Sigmoid colon (tissue), 7 donors: ENCODE measurements around the gene TRNT1. TPM values are rescaled to one million over a fixed set of nuclear protein-coding genes. Genes with fewer than 3 reads are reported as not detected.

Experiments
- DNase-seq: peaks from one replicate; pipeline ENCODE4 v3.0.0-alpha.2; 2019
- H3K27ac ChIP-seq, 4 donors: fragments of 200-600 bp; sonication (generic); one replicate each; pipeline ENCODE4 v1.5.1; 2016 to 2019; ENCODE audit warnings: mild to moderate bottlenecking in 1 of 4
- H3K27me3 ChIP-seq, 3 donors: fragments of 200-600 bp; sonication (generic); one replicate each; pipeline ENCODE4 v1.5.1; 2019; ENCODE audit warnings: mild to moderate bottlenecking in 1 of 3
- H3K36me3 ChIP-seq, 4 donors: fragments of 200-600 bp; sonication (generic); one replicate each; pipeline ENCODE4 v1.5.1; 2016 to 2019
- H3K4me1 ChIP-seq, 4 donors: fragments of 200-600 bp; sonication (generic); one replicate each; pipeline ENCODE4 v1.5.1; 2017 to 2019
- H3K4me3 ChIP-seq, 4 donors: fragments of 200-600 bp; sonication (generic); one replicate each; pipeline ENCODE4 v1.5.1; 2017 to 2019; ENCODE audit warnings: mild to moderate bottlenecking in 2 of 4, moderate library complexity in 1 of 4
- H3K9me3 ChIP-seq, 4 donors: fragments of 200-600 bp in 3 of 4; sonication (generic) in 3 of 4; one replicate each; pipeline versions ENCODE4 v1.5.1 to v1.6.1; 2013 to 2019
- CTCF ChIP-seq, 4 experiments: fragments of 450-650 bp in 3 of 4; fragments of 200-600 bp in 1 of 4; IDR thresholded peaks; one replicate each; pipeline ENCODE4 v1.5.1; 2016 to 2019; ENCODE audit warnings: antibody characterized with exemption in 4 of 4, mild to moderate bottlenecking in 3 of 4, moderate library complexity in 2 of 4
- EP300 ChIP-seq, 4 donors: sonication (generic); formaldehyde crosslinking; IDR thresholded peaks; one replicate each; pipeline ENCODE4 v1.6.1; 2017; ENCODE audit warnings: antibody characterized with exemption in 4 of 4
- POLR2A ChIP-seq, 2 donors: fragments of 450-650 bp; IDR thresholded peaks; one replicate each; pipeline ENCODE4 v1.6.1; 2016; ENCODE audit warnings: antibody characterized with exemption in 2 of 2, mild to moderate bottlenecking in 2 of 2, moderate library complexity in 2 of 2
- POLR2AphosphoS5 ChIP-seq, 4 donors: sonication (generic); formaldehyde crosslinking; IDR thresholded peaks; one replicate each; pipeline ENCODE4 v1.6.1; 2017; ENCODE audit warnings: antibody characterized with exemption in 4 of 4
- WGBS, 2 donors: extraction: QIAGEN DNeasy Blood & Tissue Kit; methylation state at CpG; one replicate each; pipeline ENCODE4 v1.1.7; 2013; 5-methylcytosine and 5-hydroxymethylcytosine counted together
- intact Hi-C: fragments of 100-400 bp; cut with DNase I; formaldehyde crosslinking; loops from one replicate; pipeline ENCODE4 v1.15.1; 2023
- polyA plus RNA-seq, 3 donors: library from polyadenylated mRNA; stranded (reverse); fragments of 200-250 nt; gene quantifications; one replicate each; pipeline ENCODE4 v1.2.3, GENCODE V29; 2013
- total RNA-seq, 4 donors: library from RNA; depleted of rRNA; stranded (reverse); fragments of >200 nt; gene quantifications; one replicate each; pipeline ENCODE4 v1.1.0, GENCODE V29; 2016
- donor health status: healthy with polysubstance abuse.
- donor health status: Bipolar disorder and iron deficiency.
- donor health status: healthy.

Gene TRNT1
- total and polyA plus RNA-seq, 7 donors: 7.8 to 17.7 (median 14.9) TPM

GRCh38 chr3:3084890-3085289 lies 41.9 kb upstream of the TRNT1 start:
- 86 to 95% methylated on average over 3 of the region's 3 CpGs for WGBS, 2 donors
- no peak overlapping the region for H3K27ac ChIP-seq
- intact Hi-C loops: no loop called here
- H3K36me3 ChIP-seq: no peaks in the 10 kb centered on the region
- H3K4me3 ChIP-seq: no peak overlapping the region
- H3K27me3 ChIP-seq: no peaks in the 10 kb centered on the region
- DNase-seq: no peak
- no peaks in the 10 kb centered on the region for H3K9me3 ChIP-seq
- TF ChIP-seq POLR2A (IDR thresholded peaks at IDR 0.05): no peak
- no peak for TF ChIP-seq EP300 (IDR thresholded peaks at IDR 0.05)
- no peak for TF ChIP-seq POLR2AphosphoS5 (IDR thresholded peaks at IDR 0.05)
- no peak for TF ChIP-seq CTCF (IDR thresholded peaks at IDR 0.05)
- H3K4me1 ChIP-seq: no peaks in the 10 kb centered on the region

GRCh38 chr3:3085782-3086181 lies 41.0 kb upstream of the TRNT1 start:
- Histone ChIP-seq H3K27ac (no peak overlapping the region), H3K36me3 (no peaks in the 10 kb centered on the region), H3K4me3 (no peak overlapping the region), H3K27me3 (no peaks in the 10 kb centered on the region), H3K9me3 (no peaks in the 10 kb centered on the region), H3K4me1 (no peaks in the 10 kb centered on the region)
- WGBS, 2 donors: 79 to 80% methylated on average over 6 of the region's 6 CpGs
- no peak for DNase-seq
- intact Hi-C loops: no loop called here
- no peak for TF ChIP-seq EP300 (IDR thresholded peaks at IDR 0.05)
- TF ChIP-seq POLR2AphosphoS5 (IDR thresholded peaks at IDR 0.05): no peak
- TF ChIP-seq CTCF (IDR thresholded peaks at IDR 0.05): no peak
- no peak for TF ChIP-seq POLR2A (IDR thresholded peaks at IDR 0.05)

GRCh38 chr3:3086239-3086638 lies 40.5 kb upstream of the TRNT1 start:
- TF ChIP-seq EP300 (IDR thresholded peaks at IDR 0.05) (no peak), POLR2A (IDR thresholded peaks at IDR 0.05) (no peak)
- Histone ChIP-seq H3K27ac (no peak overlapping the region), H3K4me1 (no peaks in the 10 kb centered on the region), H3K36me3 (no peaks in the 10 kb centered on the region), H3K4me3 (no peak overlapping the region), H3K9me3 (no peaks in the 10 kb centered on the region), H3K27me3 (no peaks in the 10 kb centered on the region)
- DNase-seq: no peak
- WGBS, 2 donors: 68 to 73% methylated on average over 6 of the region's 6 CpGs
- intact Hi-C loops: no loop called here

GRCh38 chr3:3087279-3087678 lies 39.5 kb upstream of the TRNT1 start:
- H3K27me3 ChIP-seq: no peaks in the 10 kb centered on the region
- intact Hi-C loops: no loop called here
- H3K4me3 ChIP-seq: no peak overlapping the region
- no peak for DNase-seq
- H3K36me3 ChIP-seq: no peaks in the 10 kb centered on the region
- no peaks in the 10 kb centered on the region for H3K9me3 ChIP-seq
- H3K27ac ChIP-seq: no peak overlapping the region
- TF ChIP-seq EP300 (IDR thresholded peaks at IDR 0.05) (no peak), POLR2A (IDR thresholded peaks at IDR 0.05) (no peak), CTCF (IDR thresholded peaks at IDR 0.05) (no peak), POLR2AphosphoS5 (IDR thresholded peaks at IDR 0.05) (no peak)
- no peaks in the 10 kb centered on the region for H3K4me1 ChIP-seq

- Histone ChIP-seq H3K36me3 (no peaks in the 10 kb centered on the region), H3K4me1 (no peaks in the 10 kb centered on the region), H3K27ac (no peak overlapping the region), H3K4me3 (no peak overlapping the region), H3K9me3 (no peaks in the 10 kb centered on the region), H3K27me3 (no peaks in the 10 kb centered on the region)
- no peak for DNase-seq
- WGBS, 2 donors: 67 to 77% methylated on average over 7 of the region's 7 CpGs
- intact Hi-C loops: no loop called here
- TF ChIP-seq POLR2AphosphoS5 (IDR thresholded peaks at IDR 0.05) (no peak), EP300 (IDR thresholded peaks at IDR 0.05) (no peak), CTCF (IDR thresholded peaks at IDR 0.05) (no peak), POLR2A (IDR thresholded peaks at IDR 0.05) (no peak)
These were observed 38.8 kb upstream of the TRNT1 start for GRCh38 chr3:3087716-3088465.
